Frontal cortex (tissue), 4 donors: ENCODE data around the gene PLS3. TPM values are rescaled to one million over a fixed set of nuclear protein-coding genes. Genes with fewer than 3 reads are reported as not detected.

Source experiments
- DNase-seq, 2 donors: peaks; one replicate each; pipeline ENCODE4 v3.0.0; 2012; ENCODE audit warnings: low spot score in 2 of 2
- FAIRE-seq: peaks from 2 replicates; lab custom pipeline; 2012; peaks lifted over from hg19 to GRCh38; lab: Jason Lieb, UNC
- small RNA-seq: library from RNA; depleted of rRNA; stranded (forward); fragments of <200 nt; gene quantifications from one replicate; pipeline ENCODE3, GENCODE V24; 2014
- total RNA-seq: library from RNA; depleted of rRNA; stranded (reverse); fragments of >200 nt; gene quantifications from one replicate; pipeline ENCODE4 v1.2.3, GENCODE V29; 2014
- donor health status: control.
- donor health status: control.
- donor health status: control.

The PLS3 gene
- total RNA-seq, 1 donor from 2014 or later: 76.2 TPM

DNA sequence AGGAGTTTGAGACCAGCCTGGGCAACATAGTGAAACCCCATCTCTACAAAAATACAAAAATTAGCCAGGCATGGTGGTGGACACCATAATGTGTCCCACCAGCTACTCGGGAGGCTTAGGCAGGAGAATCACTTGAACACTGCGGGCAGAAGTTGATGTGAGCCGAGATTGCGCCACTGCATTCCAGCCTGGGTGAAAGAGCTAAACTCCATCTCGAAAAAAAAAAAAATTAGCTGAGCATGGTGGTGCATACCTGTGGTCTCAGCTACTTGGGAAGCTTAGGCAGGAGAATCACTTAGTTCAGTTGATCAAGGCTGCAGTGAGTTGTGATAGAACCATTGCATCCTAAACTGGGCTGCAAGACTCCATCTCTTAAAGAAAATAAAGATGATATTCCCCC is 91.2 kb downstream of the PLS3 start:
- FAIRE-seq (no peak), DNase-seq (no peak)

DNA sequence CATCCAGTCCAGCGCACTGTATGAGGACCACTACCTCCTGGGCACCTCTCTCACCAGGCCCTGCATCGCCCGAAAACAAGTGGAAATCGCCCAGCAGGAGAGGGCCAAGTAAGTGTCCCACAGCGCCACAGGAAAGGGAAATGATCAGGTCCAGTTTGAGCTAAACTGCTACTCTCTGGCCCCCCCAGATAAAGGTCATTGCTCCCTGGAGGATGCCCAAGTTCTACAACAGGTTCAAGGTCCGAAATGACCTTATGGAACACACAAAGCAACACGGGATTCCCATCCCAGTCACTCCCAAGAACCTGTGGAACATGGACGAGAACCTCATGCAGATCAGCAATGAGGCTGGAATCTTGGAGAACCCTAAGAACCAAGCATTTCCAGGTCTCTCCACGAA is 104.1 kb downstream of the PLS3 start:
- no peak for FAIRE-seq

GRCh38 chrX:115679460-115679859 is 118.5 kb downstream of the PLS3 start:
- peak in 1 of 2 donors; percentile 18 for DNase-seq
- no peak for FAIRE-seq

More for the DNA sequence above, 104.1 kb downstream of the PLS3 start:
- DNase-seq: no peak

DNA sequence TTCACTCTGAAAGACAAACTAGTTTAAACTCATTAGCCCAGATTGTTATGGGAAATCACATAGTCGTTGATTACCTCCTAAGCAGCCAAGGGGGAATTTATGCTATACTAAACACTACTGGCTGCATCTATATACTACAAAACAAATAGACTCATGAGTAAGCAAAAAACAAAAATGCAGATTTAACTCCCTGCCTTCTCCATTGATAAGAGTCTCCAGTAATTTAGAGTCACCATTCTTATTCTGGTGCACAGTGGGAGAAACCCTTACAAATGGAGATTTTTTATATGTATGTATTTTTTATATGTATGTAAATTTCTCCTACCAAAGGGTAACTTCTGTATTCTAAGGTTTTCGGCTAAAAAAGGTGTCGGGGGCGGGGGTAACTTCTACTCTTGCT is 126.6 kb downstream of the PLS3 start:
- no peak for FAIRE-seq

DNA sequence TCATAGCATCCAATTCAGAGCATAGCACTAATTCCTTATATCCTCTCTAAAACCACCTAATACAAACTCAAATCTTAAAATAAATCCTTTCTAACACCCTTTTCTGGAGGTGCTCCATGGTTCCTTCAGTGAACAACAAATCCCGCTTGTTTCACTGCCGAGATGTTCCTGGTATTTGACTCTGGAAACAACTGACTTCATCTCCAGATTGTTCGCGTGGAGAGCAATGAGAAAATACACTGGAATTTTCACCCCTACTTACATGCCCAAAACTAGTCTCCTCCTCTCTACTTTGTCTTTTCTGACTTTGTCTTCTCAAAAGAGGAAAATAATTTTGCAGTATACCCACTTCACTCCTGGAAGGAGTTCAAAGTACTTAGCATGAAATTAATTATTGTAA is 129.0 kb downstream of the PLS3 start:
- no peak for DNase-seq
- no peak for FAIRE-seq

More for the DNA sequence above, 126.6 kb downstream of the PLS3 start:
- no peak for DNase-seq

DNA sequence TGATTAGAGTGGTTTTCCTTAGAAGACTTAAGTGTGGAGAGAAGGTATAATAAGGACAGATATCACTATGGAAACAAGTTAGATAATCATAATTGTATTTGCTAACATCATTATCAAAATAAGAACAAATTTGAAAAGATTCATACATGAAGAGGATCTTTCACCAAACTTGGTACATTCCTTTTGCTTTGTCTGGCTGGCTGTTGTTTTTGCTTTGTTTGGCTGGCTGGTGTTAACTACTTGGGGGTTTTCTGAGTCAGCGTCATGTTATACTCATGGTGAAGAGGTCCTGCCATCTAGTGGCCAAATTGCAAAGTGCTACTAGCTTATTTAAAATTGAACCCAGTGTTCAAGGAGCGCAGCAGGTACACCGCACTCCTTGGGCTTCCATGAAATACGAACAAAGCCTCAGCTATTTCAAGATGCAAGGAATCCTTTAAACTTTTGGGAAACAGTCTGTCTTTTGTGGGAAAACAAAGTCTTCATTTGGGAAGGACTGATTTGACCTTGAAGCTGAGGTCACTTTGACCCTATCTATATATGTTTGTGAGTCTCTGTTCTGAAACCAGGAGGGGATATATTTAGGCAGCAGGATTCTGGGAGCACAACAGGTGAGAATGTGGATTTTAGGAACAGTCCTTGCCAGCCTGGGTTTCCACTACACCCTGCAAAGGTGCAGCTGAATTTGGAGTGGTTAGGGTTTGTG is 129.7 kb downstream of the PLS3 start:
- peak; percentile 33 for FAIRE-seq
- peak; percentile 27 to 35 for DNase-seq

- FAIRE-seq (no peak), DNase-seq (no peak)
Measured at GRCh38 chrX:115693476-115693875, 132.5 kb downstream of the PLS3 start.

GRCh38 chrX:115694028-115694427 is 133.1 kb downstream of the PLS3 start:
- DNase-seq: no peak
- no peak for FAIRE-seq

GRCh38 chrX:115696039-115696438 is 135.1 kb downstream of the PLS3 start:
- FAIRE-seq (no peak), DNase-seq (no peak)

GRCh38 chrX:115696939-115697338 is 136.0 kb downstream of the PLS3 start:
- FAIRE-seq (no peak), DNase-seq (no peak)

GRCh38 chrX:115697806-115698205 is 136.8 kb downstream of the PLS3 start:
- no peak for FAIRE-seq
- no peak for DNase-seq

Small RNAs within 50 kb of the gene (small RNA-seq; reads per million reads assigned to genes)
- not detected for gene RF00264
